Parathyroid adenoma (tissue), 2 donors: Measurements from ENCODE around the gene PPP2R5C.

Experiments used
- H2AFZ ChIP-seq: fragments of 300-600 bp; sonication (generic); one replicate; pipeline ENCODE4 v1.7.0; 2017; ENCODE audit warnings: antibody characterized with exemption, mild to moderate bottlenecking
- H3K27ac ChIP-seq: fragments of 300-600 bp; sonication (generic); one replicate; pipeline ENCODE4 v1.7.0; 2017
- H3K27me3 ChIP-seq: fragments of 300-600 bp; sonication (generic); one replicate; pipeline ENCODE4 v1.7.0; 2017; ENCODE audit warnings: low read length; ENCODE audit not compliant: control insufficient read depth, insufficient read depth
- H3K36me3 ChIP-seq: fragments of 300-600 bp; sonication (generic); one replicate; pipeline ENCODE4 v1.7.0; 2017; ENCODE audit warnings: low read length; ENCODE audit not compliant: control insufficient read depth, insufficient read depth
- H3K4me1 ChIP-seq: fragments of 300-600 bp; sonication (generic); one replicate; pipeline ENCODE4 v1.7.0; 2017; ENCODE audit warnings: control low read depth
- H3K4me2 ChIP-seq: fragments of 300-600 bp; sonication (generic); one replicate; pipeline ENCODE4 v1.7.0; 2017; ENCODE audit warnings: low read length
- H3K4me3 ChIP-seq: fragments of 300-600 bp; sonication (generic); one replicate; pipeline ENCODE4 v1.7.0; 2017; ENCODE audit warnings: low read depth, low read length
- H3K79me2 ChIP-seq: fragments of 300-600 bp; sonication (generic); one replicate; pipeline ENCODE4 v1.7.0; 2017; ENCODE audit warnings: control low read depth
- H3K9ac ChIP-seq: fragments of 300-600 bp; sonication (generic); one replicate; pipeline ENCODE4 v1.7.0; 2017; ENCODE audit warnings: mild to moderate bottlenecking
- H3K9me3 ChIP-seq: fragments of 300-600 bp; sonication (generic); one replicate; pipeline ENCODE4 v1.7.0; 2017; ENCODE audit warnings: low read length; ENCODE audit not compliant: control insufficient read depth
- TF ChIP-seq, protein P1 (sequence below): fragments of 300-600 bp; sonication (generic); IDR thresholded peaks from one replicate; pipeline ENCODE4 v1.7.0; 2017; ENCODE audit warnings: antibody characterized with exemption, mild to moderate bottlenecking
- donor health status: primary hyperparathyroidism.

PPP2R5C gene

DNA sequence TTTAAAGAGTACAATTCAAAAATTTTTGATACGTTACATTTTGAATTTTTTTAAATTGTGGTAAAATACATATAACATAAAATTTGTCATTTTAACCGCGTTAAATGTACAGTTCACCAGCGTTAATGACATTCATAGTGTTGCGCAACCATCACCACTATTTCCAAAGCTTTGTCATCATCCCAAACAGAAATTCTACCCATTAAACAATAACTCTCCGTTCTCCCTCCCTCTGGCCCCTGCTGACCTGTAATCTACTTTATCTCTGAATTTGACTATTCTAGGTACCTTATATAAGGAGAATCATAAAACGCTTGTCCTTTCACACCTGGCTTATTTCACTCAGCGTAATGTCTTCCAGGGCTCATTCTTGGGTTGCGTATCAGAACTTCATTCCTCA is 133.7 kb downstream of the PPP2R5C start:
- Histone ChIP-seq H3K27me3 (no peaks in the 10 kb centered on the region), H3K27ac (no peak overlapping the region), H2AFZ (no peak overlapping the region), H3K36me3 (no peaks in the 10 kb centered on the region), H3K4me2 (no peak overlapping the region), H3K9ac (no peak overlapping the region), H3K9me3 (no peaks in the 10 kb centered on the region), H3K79me2 (no peaks in the 10 kb centered on the region), H3K4me1 (peaks cover 6% of the 10 kb centered on the region), H3K4me3 (no peak overlapping the region)
- TF ChIP-seq, protein P1, sequence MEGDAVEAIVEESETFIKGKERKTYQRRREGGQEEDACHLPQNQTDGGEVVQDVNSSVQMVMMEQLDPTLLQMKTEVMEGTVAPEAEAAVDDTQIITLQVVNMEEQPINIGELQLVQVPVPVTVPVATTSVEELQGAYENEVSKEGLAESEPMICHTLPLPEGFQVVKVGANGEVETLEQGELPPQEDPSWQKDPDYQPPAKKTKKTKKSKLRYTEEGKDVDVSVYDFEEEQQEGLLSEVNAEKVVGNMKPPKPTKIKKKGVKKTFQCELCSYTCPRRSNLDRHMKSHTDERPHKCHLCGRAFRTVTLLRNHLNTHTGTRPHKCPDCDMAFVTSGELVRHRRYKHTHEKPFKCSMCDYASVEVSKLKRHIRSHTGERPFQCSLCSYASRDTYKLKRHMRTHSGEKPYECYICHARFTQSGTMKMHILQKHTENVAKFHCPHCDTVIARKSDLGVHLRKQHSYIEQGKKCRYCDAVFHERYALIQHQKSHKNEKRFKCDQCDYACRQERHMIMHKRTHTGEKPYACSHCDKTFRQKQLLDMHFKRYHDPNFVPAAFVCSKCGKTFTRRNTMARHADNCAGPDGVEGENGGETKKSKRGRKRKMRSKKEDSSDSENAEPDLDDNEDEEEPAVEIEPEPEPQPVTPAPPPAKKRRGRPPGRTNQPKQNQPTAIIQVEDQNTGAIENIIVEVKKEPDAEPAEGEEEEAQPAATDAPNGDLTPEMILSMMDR, result no peak

DNA sequence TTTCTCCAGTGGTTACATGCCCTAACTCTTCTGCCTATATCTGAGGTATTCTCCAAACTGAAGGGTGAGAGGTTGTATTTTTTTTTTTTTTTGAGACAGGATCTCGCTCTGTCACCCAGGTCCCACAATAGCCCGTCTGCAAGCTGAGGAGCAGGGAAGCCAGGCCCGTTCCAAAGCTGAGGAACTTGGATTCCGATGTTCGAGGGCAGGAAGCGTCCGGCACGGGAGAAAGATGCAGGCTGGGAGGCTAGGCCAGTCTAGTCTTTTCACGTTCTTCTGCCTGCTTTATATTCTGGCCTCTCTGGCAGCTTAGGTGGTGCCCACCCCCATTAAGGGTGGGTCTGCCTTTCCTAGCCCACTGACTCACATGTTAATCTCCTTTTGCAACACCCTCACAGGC is 135.8 kb downstream of the PPP2R5C start:
- no peak overlapping the region for H3K4me3 ChIP-seq
- H3K9ac ChIP-seq, result no peak overlapping the region
- H3K36me3 ChIP-seq, result no peaks in the 10 kb centered on the region
- H3K4me2 ChIP-seq, result no peak overlapping the region
- H2AFZ ChIP-seq, result no peak overlapping the region
- no peak overlapping the region for H3K27ac ChIP-seq
- H3K27me3 ChIP-seq, result no peaks in the 10 kb centered on the region
- H3K9me3 ChIP-seq, result no peaks in the 10 kb centered on the region
- TF ChIP-seq, protein P1, result no peak
- no peaks in the 10 kb centered on the region for H3K79me2 ChIP-seq
- H3K4me1 ChIP-seq, result peaks cover 6% of the 10 kb centered on the region

DNA sequence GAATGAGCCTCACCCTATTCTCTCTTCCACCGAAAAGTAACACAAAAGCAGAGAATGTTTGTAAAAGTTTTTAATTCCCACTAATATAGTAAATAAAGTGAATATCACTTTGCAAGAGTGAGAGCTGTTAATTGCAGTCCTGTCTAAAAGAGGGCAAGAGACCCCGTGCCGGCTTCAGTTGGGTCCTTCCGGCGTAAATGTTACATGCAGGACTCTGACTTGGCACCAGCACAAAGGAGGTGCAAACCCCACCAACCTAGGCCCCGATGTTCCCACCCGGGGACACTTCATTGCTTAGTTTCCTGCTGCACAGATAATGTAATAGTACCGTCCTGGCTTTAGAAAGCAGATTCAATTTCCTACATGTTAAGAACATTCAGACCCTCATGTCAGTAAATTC is 136.9 kb downstream of the PPP2R5C start:
- TF ChIP-seq, protein P1, result no peak
- H3K9me3 ChIP-seq, result no peaks in the 10 kb centered on the region
- H3K4me3 ChIP-seq, result no peak overlapping the region
- H3K9ac ChIP-seq, result no peak overlapping the region
- no peaks in the 10 kb centered on the region for H3K79me2 ChIP-seq
- H3K27ac ChIP-seq, result peak overlapping the region; percentile 58
- H3K36me3 ChIP-seq, result no peaks in the 10 kb centered on the region
- H3K4me2 ChIP-seq, result no peak overlapping the region
- H2AFZ ChIP-seq, result no peak overlapping the region
- H3K4me1 ChIP-seq, result peaks cover 6% of the 10 kb centered on the region
- no peaks in the 10 kb centered on the region for H3K27me3 ChIP-seq

DNA sequence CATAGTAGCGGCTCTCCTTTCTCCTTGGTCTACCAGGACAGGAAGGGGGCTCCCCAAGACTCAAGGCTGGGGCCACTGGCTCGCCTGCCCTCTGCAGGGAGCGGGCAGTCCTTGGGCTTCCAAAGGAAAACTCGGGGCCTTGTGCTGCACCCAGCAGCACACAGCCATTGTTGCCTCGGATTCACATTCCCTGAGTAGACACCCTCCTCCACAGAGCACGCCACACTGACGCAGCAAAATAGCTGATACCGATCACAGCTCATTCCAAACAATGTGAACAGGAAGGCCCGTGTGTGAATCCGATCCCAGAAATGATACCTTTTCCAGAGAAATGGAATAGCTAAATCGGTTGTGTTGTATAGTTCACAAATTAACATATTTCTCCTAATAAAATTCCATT is 137.8 kb downstream of the PPP2R5C start:
- no peaks in the 10 kb centered on the region for H3K27me3 ChIP-seq
- no peaks in the 10 kb centered on the region for H3K9me3 ChIP-seq
- H3K4me1 ChIP-seq, result peaks cover 6% of the 10 kb centered on the region
- peak overlapping the region; percentile 58 for H3K27ac ChIP-seq
- no peak overlapping the region for H3K4me3 ChIP-seq
- H3K9ac ChIP-seq, result no peak overlapping the region
- H2AFZ ChIP-seq, result peak overlapping the region; percentile 50
- no peaks in the 10 kb centered on the region for H3K36me3 ChIP-seq
- no peaks in the 10 kb centered on the region for H3K79me2 ChIP-seq
- TF ChIP-seq, protein P1, result no peak
- peak overlapping the region; percentile 21 for H3K4me2 ChIP-seq

DNA sequence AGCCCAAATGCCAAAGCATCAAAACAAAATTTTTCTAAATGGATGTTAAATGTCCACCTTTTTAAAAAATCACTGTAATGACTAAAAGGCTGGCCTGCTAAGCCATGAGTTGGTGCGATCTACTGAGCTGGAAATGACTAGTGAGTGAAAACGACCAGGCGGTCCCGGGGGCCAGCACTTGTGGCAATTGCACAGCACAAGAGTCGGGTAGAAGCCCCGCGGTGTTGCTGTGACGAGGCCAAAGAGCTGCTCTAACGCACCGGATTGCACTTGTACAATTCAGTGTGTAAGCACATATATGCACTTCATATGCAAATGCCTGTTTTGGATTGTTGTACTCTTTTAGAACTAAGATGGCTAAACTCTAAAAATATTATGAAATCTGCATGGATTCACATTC is 138.7 kb downstream of the PPP2R5C start:
- no peak overlapping the region for H3K27ac ChIP-seq
- no peaks in the 10 kb centered on the region for H3K9me3 ChIP-seq
- no peak overlapping the region for H3K4me3 ChIP-seq
- peaks cover 6% of the 10 kb centered on the region for H3K4me1 ChIP-seq
- H3K4me2 ChIP-seq, result no peak overlapping the region
- TF ChIP-seq, protein P1, result no peak
- H2AFZ ChIP-seq, result no peak overlapping the region
- H3K27me3 ChIP-seq, result no peaks in the 10 kb centered on the region
- no peaks in the 10 kb centered on the region for H3K79me2 ChIP-seq
- no peak overlapping the region for H3K9ac ChIP-seq
- no peaks in the 10 kb centered on the region for H3K36me3 ChIP-seq
